HepG2 (cell line): ENCODE measurements around the gene BLMH. TPM values are rescaled to one million over a fixed set of nuclear protein-coding genes. Genes with fewer than 3 reads are reported as not detected.

Experiments
- BRD4 ChIP-seq: sonication (generic); formaldehyde crosslinking; IDR thresholded peaks from 2 replicates; pipeline ENCODE4 v1.4.0; 2020; ENCODE audit warnings: missing genetic modification reagents
- CSRNP2 ChIP-seq: sonication (generic); formaldehyde crosslinking; conservative IDR thresholded peaks from 2 replicates; pipeline ENCODE4 v1.8.0; 2022; ENCODE audit warnings: low read depth, missing genetic modification reagents
- EZH2 ChIP-seq: conservative IDR thresholded peaks from 2 replicates; pipeline ENCODE4 v1.6.1; 2012; ENCODE audit warnings: mild to moderate bottlenecking, low read depth, low read length, moderate library complexity
- HES4 ChIP-seq: sonication (generic); formaldehyde crosslinking; IDR thresholded peaks from 2 replicates; pipeline ENCODE4 v1.9.0; 2021; ENCODE audit warnings: mild to moderate bottlenecking, missing genetic modification reagents, borderline replicate concordance
- KDM1A ChIP-seq: IDR thresholded peaks from 2 replicates; pipeline ENCODE4 v1.6.1; 2016; ENCODE audit warnings: missing compliant biosample characterization
- LCORL ChIP-seq, 2 experiments: fragments of 450-650 bp in 1 of 2; sonication (generic) in 1 of 2; formaldehyde crosslinking in 1 of 2; IDR thresholded peaks; 2 replicates each; pipeline versions ENCODE4 v1.5.0 to v1.6.1; 2017 to 2020; ENCODE audit warnings: antibody characterized with exemption in 1 of 2, missing genetic modification reagents in 1 of 2
- MXD1 ChIP-seq: sonication (generic); formaldehyde crosslinking; IDR thresholded peaks from 2 replicates; pipeline ENCODE4 v1.4.0; 2020; ENCODE audit warnings: mild to moderate bottlenecking, missing genetic modification reagents
- POGK ChIP-seq: sonication (generic); formaldehyde crosslinking; conservative IDR thresholded peaks from 2 replicates; pipeline ENCODE4 v1.8.0; 2022; ENCODE audit warnings: mild to moderate bottlenecking, moderate library complexity, missing genetic modification reagents
- WIZ ChIP-seq: sonication (generic); formaldehyde crosslinking; IDR thresholded peaks from 2 replicates; pipeline ENCODE4 v1.5.1; 2020; ENCODE audit warnings: mild to moderate bottlenecking, missing genetic modification reagents
- ZHX1 ChIP-seq: sonication (generic); formaldehyde crosslinking; IDR thresholded peaks from 2 replicates; pipeline ENCODE4 v1.8.1; 2022; ENCODE audit warnings: low read depth, mild to moderate bottlenecking, missing genetic modification reagents
- ZNF644 ChIP-seq: IDR thresholded peaks from 2 replicates; pipeline ENCODE4 v1.6.1; 2016; ENCODE audit warnings: low read depth
- ZNF652 ChIP-seq: IDR thresholded peaks from 2 replicates; pipeline ENCODE4 v1.6.1; 2016; ENCODE audit warnings: low read depth, borderline replicate concordance
- ZNF839 ChIP-seq: sonication (generic); formaldehyde crosslinking; IDR thresholded peaks from 2 replicates; pipeline ENCODE4 v1.4.0; 2020; ENCODE audit warnings: missing genetic modification reagents, mild to moderate bottlenecking, borderline replicate concordance
- polyA plus RNA-seq, 8 experiments: library from polyadenylated mRNA; depleted of rRNA in 3 of 8; stranded (reverse) in 7 of 8; unstranded in 1 of 8; fragments of >200 nt; fragmentation: Illumina TruSeq in 4 of 8; extraction: Trizol in 4 of 8; gene quantifications; 2 replicates each; pipeline versions ENCODE4 v1.2.1 to v1.2.3, GENCODE V29; 2011 to 2016; ENCODE audit warnings: low read depth in 4 of 8, missing spikeins in 1 of 8, mixed read lengths in 1 of 8; ENCODE audit not compliant: insufficient read depth in 1 of 8
- total RNA-seq, 5 experiments: library from RNA; depleted of rRNA; stranded (reverse); fragments of >200 nt; fragmentation: Illumina TruSeq; extraction: Trizol; gene quantifications; 2 replicates each; pipeline ENCODE4 v1.2.3, GENCODE V29; 2016; ENCODE audit warnings: low read depth in 1 of 5
- TF ChIP-seq, protein P1 (sequence below): sonication (generic); formaldehyde crosslinking; IDR thresholded peaks from 2 replicates; pipeline ENCODE4 v1.4.0; 2020; ENCODE audit warnings: missing genetic modification reagents
- TF ChIP-seq, protein P2 (sequence below): sonication (generic); formaldehyde crosslinking; IDR thresholded peaks from 2 replicates; pipeline ENCODE4 v1.8.1; 2023; ENCODE audit warnings: mild to moderate bottlenecking, missing genetic modification reagents
- TF ChIP-seq, protein P3 (sequence below): sonication (generic); formaldehyde crosslinking; IDR thresholded peaks from 2 replicates; pipeline ENCODE4 v1.4.0; 2020; ENCODE audit warnings: missing genetic modification reagents, mild to moderate bottlenecking, borderline replicate concordance

The BLMH gene
- total and polyA plus RNA-seq, 2 of the 13 experiments (the other 11 are each of a cell fraction or from before 2014, with no cell fraction given) = 12.1 to 41.0 TPM

DNA sequence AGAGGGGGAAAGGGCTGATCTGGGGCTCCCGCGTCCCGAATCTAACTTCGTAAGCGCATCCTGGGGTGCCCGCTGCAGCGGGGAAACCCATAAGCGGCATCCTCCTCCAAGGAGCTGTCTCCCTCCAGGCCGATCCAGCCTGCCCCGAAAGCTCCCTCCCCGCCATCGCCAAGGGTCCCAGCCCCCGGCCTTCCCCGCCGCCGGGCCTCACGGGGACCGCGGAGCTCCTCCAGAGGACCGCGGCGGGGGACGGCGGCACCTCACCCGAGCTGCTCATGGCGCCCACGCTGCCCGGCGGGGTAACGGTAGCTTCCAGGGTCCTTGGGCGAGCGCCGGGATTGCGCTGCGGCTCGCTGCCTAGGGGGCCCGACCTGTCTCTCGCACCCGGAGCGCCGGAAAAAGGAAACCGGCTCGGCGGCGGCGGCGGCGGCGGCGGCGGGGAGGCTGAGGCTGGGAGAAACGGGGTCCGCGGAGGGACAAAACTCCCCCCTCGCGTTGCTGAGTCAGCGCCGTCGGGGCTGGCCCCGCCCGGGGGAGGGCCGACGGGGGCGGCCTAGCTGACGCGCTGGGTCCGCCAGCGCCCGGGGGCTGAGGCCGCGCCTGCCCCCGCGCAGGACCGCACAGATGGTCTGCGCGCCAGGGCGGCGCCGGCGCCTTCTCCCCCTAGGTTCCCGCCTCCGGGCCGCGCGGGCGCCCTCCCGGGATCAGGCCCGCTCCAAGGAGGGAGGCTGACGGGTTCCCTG is at the start of gene BLMH (continued):
- TF ChIP-seq, protein P1, sequence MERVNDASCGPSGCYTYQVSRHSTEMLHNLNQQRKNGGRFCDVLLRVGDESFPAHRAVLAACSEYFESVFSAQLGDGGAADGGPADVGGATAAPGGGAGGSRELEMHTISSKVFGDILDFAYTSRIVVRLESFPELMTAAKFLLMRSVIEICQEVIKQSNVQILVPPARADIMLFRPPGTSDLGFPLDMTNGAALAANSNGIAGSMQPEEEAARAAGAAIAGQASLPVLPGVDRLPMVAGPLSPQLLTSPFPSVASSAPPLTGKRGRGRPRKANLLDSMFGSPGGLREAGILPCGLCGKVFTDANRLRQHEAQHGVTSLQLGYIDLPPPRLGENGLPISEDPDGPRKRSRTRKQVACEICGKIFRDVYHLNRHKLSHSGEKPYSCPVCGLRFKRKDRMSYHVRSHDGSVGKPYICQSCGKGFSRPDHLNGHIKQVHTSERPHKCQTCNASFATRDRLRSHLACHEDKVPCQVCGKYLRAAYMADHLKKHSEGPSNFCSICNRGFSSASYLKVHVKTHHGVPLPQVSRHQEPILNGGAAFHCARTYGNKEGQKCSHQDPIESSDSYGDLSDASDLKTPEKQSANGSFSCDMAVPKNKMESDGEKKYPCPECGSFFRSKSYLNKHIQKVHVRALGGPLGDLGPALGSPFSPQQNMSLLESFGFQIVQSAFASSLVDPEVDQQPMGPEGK (CRISPR knock-in tag) = peak; percentile 94
- TF ChIP-seq ZNF644 (CRISPR knock-in tag) (no peak), BRD4 (0 out of 2 replicates have a peak, but pooled peaks have one; percentile 12), KDM1A (CRISPR knock-in tag) (no peak), MXD1 (no peak; the same call in none of the 2 replicates), HES4 (CRISPR knock-in tag) (no peak), EZH2 (no peak), POGK (CRISPR knock-in tag) (no peak; the same call in 1 of the 2 replicates), ZNF652 (no peak), CSRNP2 (CRISPR knock-in tag) (no peak), WIZ (CRISPR knock-in tag) (no peak), ZNF839 (CRISPR knock-in tag) (no peak), ZHX1 (CRISPR knock-in tag) (0 out of 2 replicates have a peak, but pooled peaks have one; percentile 21), LCORL (IDR thresholded peaks at IDR 0.05) (no peak), LCORL (CRISPR knock-in tag; IDR thresholded peaks at IDR 0.05) (peak; percentile 62; the same call in 1 of the 2 replicates)
- TF ChIP-seq, protein P2, sequence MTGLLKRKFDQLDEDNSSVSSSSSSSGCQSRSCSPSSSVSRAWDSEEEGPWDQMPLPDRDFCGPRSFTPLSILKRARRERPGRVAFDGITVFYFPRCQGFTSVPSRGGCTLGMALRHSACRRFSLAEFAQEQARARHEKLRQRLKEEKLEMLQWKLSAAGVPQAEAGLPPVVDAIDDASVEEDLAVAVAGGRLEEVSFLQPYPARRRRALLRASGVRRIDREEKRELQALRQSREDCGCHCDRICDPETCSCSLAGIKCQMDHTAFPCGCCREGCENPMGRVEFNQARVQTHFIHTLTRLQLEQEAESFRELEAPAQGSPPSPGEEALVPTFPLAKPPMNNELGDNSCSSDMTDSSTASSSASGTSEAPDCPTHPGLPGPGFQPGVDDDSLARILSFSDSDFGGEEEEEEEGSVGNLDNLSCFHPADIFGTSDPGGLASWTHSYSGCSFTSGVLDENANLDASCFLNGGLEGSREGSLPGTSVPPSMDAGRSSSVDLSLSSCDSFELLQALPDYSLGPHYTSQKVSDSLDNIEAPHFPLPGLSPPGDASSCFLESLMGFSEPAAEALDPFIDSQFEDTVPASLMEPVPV (CRISPR knock-in tag) = no peak
- TF ChIP-seq, protein P3, sequence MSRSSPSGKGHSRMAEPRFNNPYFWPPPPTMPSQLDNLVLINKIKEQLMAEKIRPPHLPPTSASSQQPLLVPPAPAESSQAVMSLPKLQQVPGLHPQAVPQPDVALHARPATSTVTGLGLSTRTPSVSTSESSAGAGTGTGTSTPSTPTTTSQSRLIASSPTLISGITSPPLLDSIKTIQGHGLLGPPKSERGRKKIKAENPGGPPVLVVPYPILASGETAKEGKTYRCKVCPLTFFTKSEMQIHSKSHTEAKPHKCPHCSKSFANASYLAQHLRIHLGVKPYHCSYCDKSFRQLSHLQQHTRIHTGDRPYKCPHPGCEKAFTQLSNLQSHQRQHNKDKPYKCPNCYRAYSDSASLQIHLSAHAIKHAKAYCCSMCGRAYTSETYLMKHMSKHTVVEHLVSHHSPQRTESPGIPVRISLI = no peak
